ENCODE measurements around the gene RDH14. TPM values are rescaled to one million over a fixed set of nuclear protein-coding genes. Genes with fewer than 3 reads are reported as not detected.

The RDH14 gene
- total RNA-seq, 2 donors from 2014 or later: 20.2 to 23.8 TPM

GRCh38 chr2:18506883-18507509 lies 53.5 kb downstream of the RDH14 start:
- Histone ChIP-seq H3K27ac (no peak overlapping the region), H3K4me1 (no peaks in the 10 kb centered on the region), H3K36me3 (no peaks in the 10 kb centered on the region), H3K9ac (ENCODE audit: low read depth in 2 of 2, low read length in 2 of 2) (no peak overlapping the region), H3K9me3 (no peaks in the 10 kb centered on the region), H3K4me3 (no peak overlapping the region), H3K27me3 (no peaks in the 10 kb centered on the region)
- no peak for TF ChIP-seq CTCF (IDR thresholded peaks at IDR 0.05)
- DNase-seq: no peak
- intact Hi-C loops (cut with DNase I): no loop called here

GRCh38 chr2:18505703-18506341 lies 54.6 kb downstream of the RDH14 start:
- H3K27ac ChIP-seq: no peak overlapping the region
- no peak overlapping the region for H3K4me3 ChIP-seq
- DNase-seq: no peak
- no peaks in the 10 kb centered on the region for H3K4me1 ChIP-seq
- intact Hi-C loops (cut with DNase I): no loop called here
- no peak overlapping the region for H3K9ac ChIP-seq (ENCODE audit: low read depth in 2 of 2, low read length in 2 of 2)
- H3K27me3 ChIP-seq: no peaks in the 10 kb centered on the region
- TF ChIP-seq CTCF (IDR thresholded peaks at IDR 0.05): no peak
- H3K36me3 ChIP-seq: no peaks in the 10 kb centered on the region
- H3K9me3 ChIP-seq: no peaks in the 10 kb centered on the region

Other genes starting within 250 kb of the RDH14 start
- gene NT5C1B, start 28.9 kb upstream of the RDH14 start, total RNA-seq: not detected